HG02763 (cell line): ENCODE data around the gene SRGN.

Experiments used
- ATAC-seq: cut with Tn5 transposase; IDR thresholded peaks from one replicate; pipeline ENCODE4 v1.9.1; 2021; ENCODE audit warnings: mild to moderate bottlenecking, moderate library complexity; ENCODE audit not compliant: unreplicated experiment

The SRGN gene

GRCh38 chr10:69060127-69060798 is 27.6 kb upstream of the SRGN start:
- no peak for ATAC-seq

GRCh38 chr10:69061305-69062161 is 26.4 kb upstream of the SRGN start:
- peak; percentile 54 for ATAC-seq

GRCh38 chr10:69062901-69063300 is 25.0 kb upstream of the SRGN start:
- ATAC-seq: no peak

GRCh38 chr10:69064762-69065328 is 23.1 kb upstream of the SRGN start:
- ATAC-seq: no peak

- ATAC-seq: no peak
These were observed 22.2 kb upstream of the SRGN start for GRCh38 chr10:69065406-69066361.

- no peak for ATAC-seq
These were observed 20.7 kb upstream of the SRGN start for GRCh38 chr10:69067189-69067588.

- no peak for ATAC-seq
These were observed 19.4 kb upstream of the SRGN start for GRCh38 chr10:69068549-69068948.

GRCh38 chr10:69069090-69070042 is 18.5 kb upstream of the SRGN start:
- no peak for ATAC-seq

- no peak for ATAC-seq
These were observed 17.0 kb upstream of the SRGN start for GRCh38 chr10:69070951-69071350.

GRCh38 chr10:69071610-69072009 is 16.3 kb upstream of the SRGN start:
- ATAC-seq: no peak

GRCh38 chr10:69073026-69073425 is 14.9 kb upstream of the SRGN start:
- no peak for ATAC-seq

GRCh38 chr10:69073736-69074364 is 14.1 kb upstream of the SRGN start:
- no peak for ATAC-seq

GRCh38 chr10:69074532-69074931 is 13.4 kb upstream of the SRGN start:
- no peak for ATAC-seq

GRCh38 chr10:69075431-69075830 is 12.5 kb upstream of the SRGN start:
- no peak for ATAC-seq

- ATAC-seq: no peak
These were observed 9.6 kb upstream of the SRGN start for GRCh38 chr10:69078311-69078710.

- no peak for ATAC-seq
These were observed 7.7 kb upstream of the SRGN start for GRCh38 chr10:69080226-69080625.

- ATAC-seq: no peak
These were observed 1.8 kb upstream of the SRGN start for GRCh38 chr10:69086001-69086509.

- ATAC-seq: no peak
These were observed 517 bp downstream of the SRGN start for GRCh38 chr10:69088471-69088769.

GRCh38 chr10:69088801-69089501 is 1.0 kb downstream of the SRGN start:
- no peak for ATAC-seq
